A673 (cell line): ENCODE results near the gene RNF217. TPM values are rescaled to one million over a fixed set of nuclear protein-coding genes. Genes with fewer than 3 reads are reported as not detected.

ENCODE experiments used
- BruUV-seq: library from RNA; stranded (reverse); fragments of 400-500 nt; replicated peaks from 2 replicates; lab custom pipeline; 2021; lab: Mats Ljungman, UMichigan
- CTCF ChIA-PET: fragments of 300-600 bp; sonication (Branson Sonifier 250); formaldehyde crosslinking; loops from one replicate; lab custom pipeline; 2022; ENCODE audit warnings: antibody characterized with exemption; lab: Charles Lee
- POLR2A ChIA-PET: fragments of 300-600 bp; sonication (Branson Sonifier 250); formaldehyde crosslinking; loops from one replicate; lab custom pipeline; 2022; ENCODE audit warnings: antibody characterized with exemption; ENCODE audit not compliant: low non-redundant PET; lab: Charles Lee
- DNase-seq: peaks from one replicate; pipeline ENCODE4 v3.0.0-alpha.2; 2015; ENCODE audit warnings: low spot score
- H3K27ac ChIP-seq: fragments of 200-600 bp; sonication (generic); 2 replicates; pipeline ENCODE4 v1.5.1; 2016; ENCODE audit warnings: mixed run types, low read depth, mild to moderate bottlenecking, mixed read lengths, antibody characterized with exemption, low read length; ENCODE audit not compliant: poor library complexity, severe bottlenecking
- H3K27me3 ChIP-seq: fragments of 200-600 bp; sonication (generic); replicated peaks from 2 replicates; pipeline ENCODE4 v1.6.1; 2017; ENCODE audit warnings: mixed run types, low read depth, mild to moderate bottlenecking, mixed read lengths, antibody characterized with exemption, low read length; ENCODE audit not compliant: insufficient read depth, poor library complexity
- H3K36me3 ChIP-seq: fragments of 200-600 bp; sonication (generic); 2 replicates; pipeline ENCODE4 v1.6.1; 2016; ENCODE audit warnings: mixed run types, mild to moderate bottlenecking, mixed read lengths, antibody characterized with exemption, low read length; ENCODE audit not compliant: insufficient read depth, poor library complexity, severe bottlenecking
- H3K4me1 ChIP-seq: fragments of 200-600 bp; sonication (generic); 2 replicates; pipeline ENCODE4 v1.6.1; 2017; ENCODE audit warnings: mixed run types, mild to moderate bottlenecking, mixed read lengths, antibody characterized with exemption, low read length; ENCODE audit not compliant: insufficient read depth, poor library complexity, severe bottlenecking
- H3K4me3 ChIP-seq: fragments of 200-600 bp; sonication (generic); 2 replicates; pipeline ENCODE4 v1.5.1; 2016; ENCODE audit warnings: low read depth, mixed run types, mild to moderate bottlenecking, mixed read lengths, low read length; ENCODE audit not compliant: poor library complexity, severe bottlenecking
- H3K9me3 ChIP-seq: fragments of 200-600 bp; sonication (generic); 2 replicates; pipeline ENCODE4 v1.6.1; 2016; ENCODE audit warnings: mixed run types, low read depth, mild to moderate bottlenecking, mixed read lengths, antibody characterized with exemption, low read length; ENCODE audit not compliant: poor library complexity, severe bottlenecking
- CTCF ChIP-seq: fragments of 300-800, 200-600 bp; sonication (generic); conservative IDR thresholded peaks from 2 replicates; pipeline ENCODE4 v1.5.1; 2017; ENCODE audit warnings: low read depth, mild to moderate bottlenecking, antibody characterized with exemption, low read length, moderate library complexity, mixed read lengths
- EZH2 ChIP-seq: fragments of 200-600 bp; sonication (generic); IDR thresholded peaks from 2 replicates; pipeline ENCODE4 v1.6.1; 2017; ENCODE audit warnings: borderline replicate concordance, low read depth, mild to moderate bottlenecking, mixed read lengths, antibody characterized with exemption, low read length; ENCODE audit not compliant: poor library complexity, severe bottlenecking
- intact Hi-C: fragments of 100-400 bp; cut with micrococcal nuclease; formaldehyde crosslinking; loops from one replicate; pipeline ENCODE4 v1.10.0; 2022; ENCODE audit not compliant: unreplicated experiment
- total RNA-seq: library from RNA; stranded (reverse); gene quantifications from 2 replicates; pipeline ENCODE4 v1.2.3, GENCODE V29; 2021

Gene RNF217
- total RNA-seq, 1 experiment from 2014 or later = 20.6 TPM

- Histone ChIP-seq H3K4me1 (no peaks in the 10 kb centered on the region), H3K36me3 (no peaks in the 10 kb centered on the region), H3K27ac (no peak overlapping the region), H3K4me3 (no peak overlapping the region), H3K27me3 (no peaks in the 10 kb centered on the region), H3K9me3 (no peaks in the 10 kb centered on the region)
- ChIA-PET CTCF (no interaction called here), POLR2A (no interaction called here)
- BruUV-seq = no TSS peak
- no peak for DNase-seq
- intact Hi-C loops = no loop called here
- no peak for TF ChIP-seq CTCF
- TF ChIP-seq EZH2 = no peak
Observed at GRCh38 chr6:125037827-125038226, 75.6 kb downstream of the RNF217 start.

GRCh38 chr6:125038925-125039324, 76.7 kb downstream of the RNF217 start:
- no TSS peak for BruUV-seq
- intact Hi-C loops = no loop called here
- Histone ChIP-seq H3K4me3 (no peak overlapping the region), H3K4me1 (peaks cover 6% of the 10 kb centered on the region), H3K27me3 (no peaks in the 10 kb centered on the region), H3K36me3 (no peaks in the 10 kb centered on the region), H3K9me3 (no peaks in the 10 kb centered on the region), H3K27ac (no peak overlapping the region)
- TF ChIP-seq CTCF (no peak), EZH2 (no peak)
- no peak for DNase-seq
- CTCF ChIA-PET = no interaction called here
- POLR2A ChIA-PET = no interaction called here

GRCh38 chr6:125041740-125042459, 79.7 kb downstream of the RNF217 start:
- intact Hi-C loops = no loop called here

More at GRCh38 chr6:125041740-125042459, 79.7 kb downstream of the RNF217 start:
- ChIA-PET CTCF (no interaction called here), POLR2A (no interaction called here)
- H3K27ac ChIP-seq = no peak overlapping the region
- no peak for TF ChIP-seq CTCF
- no peak for TF ChIP-seq EZH2
- H3K36me3 ChIP-seq = peaks cover 4% of the 10 kb centered on the region
- no peak overlapping the region for H3K4me3 ChIP-seq
- H3K27me3 ChIP-seq = no peaks in the 10 kb centered on the region
- DNase-seq = no peak
- no TSS peak for BruUV-seq
- H3K9me3 ChIP-seq = no peaks in the 10 kb centered on the region
- H3K4me1 ChIP-seq = peaks cover 6% of the 10 kb centered on the region
